ENCODE results near the gene FARSB.
"Not testable (repeated sequence)": the region's sequence is repeated elsewhere in the genome, so short reads cannot be mapped to it uniquely, and the experiment has no call there.

Gene FARSB

GRCh38 chr2:222655787-222656525 lies at the start of gene FARSB:
TSS of gene FARSB (minus strand) at chr2:222656092. CDS start at chr2:222656073, 19 bp downstream.
- peak; percentile 88 for DNase-seq (ENCODE audit: low read depth)

DNA sequence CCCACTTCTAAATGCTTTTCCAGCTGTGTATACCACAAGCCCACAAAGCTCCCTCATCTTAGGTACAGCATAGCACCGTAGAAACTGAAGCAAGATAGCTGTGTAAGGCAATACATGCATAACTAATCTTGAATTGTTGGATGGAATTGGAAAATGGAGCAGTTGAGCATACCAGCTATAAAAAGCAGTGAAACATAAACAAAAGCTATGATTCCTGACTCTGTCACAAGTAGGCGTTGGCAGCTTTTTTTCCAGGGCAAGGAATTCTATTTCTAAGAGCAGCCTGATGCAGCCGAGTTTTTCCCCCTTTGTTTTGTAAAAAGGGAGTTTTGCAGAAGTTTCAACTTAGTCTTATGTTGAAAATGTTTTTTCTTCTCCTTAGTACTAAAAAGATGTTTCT lies 48.0 kb upstream of the FARSB start:
- no peak for DNase-seq (ENCODE audit: low read depth)

DNA sequence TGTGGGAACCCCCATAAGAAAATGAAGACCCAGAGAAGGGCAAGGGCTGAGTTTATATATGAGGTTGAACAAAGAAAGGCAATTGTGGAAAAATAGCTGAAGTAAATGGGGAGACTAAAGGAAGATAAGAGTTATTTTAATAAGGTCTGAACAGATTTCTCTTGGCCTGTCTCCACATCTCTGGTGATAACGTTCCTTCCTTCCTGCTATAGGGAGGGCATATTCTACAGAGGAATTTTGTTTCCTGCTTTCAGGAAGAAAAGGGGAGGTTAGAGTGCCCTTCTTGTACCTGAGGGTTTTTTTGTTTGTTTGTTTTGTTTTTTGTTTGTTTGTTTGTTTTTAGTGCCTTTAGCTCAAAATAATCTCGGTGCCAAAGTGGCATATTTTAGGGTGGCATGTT lies 47.2 kb upstream of the FARSB start:
- DNase-seq (ENCODE audit: low read depth), result no peak

DNA sequence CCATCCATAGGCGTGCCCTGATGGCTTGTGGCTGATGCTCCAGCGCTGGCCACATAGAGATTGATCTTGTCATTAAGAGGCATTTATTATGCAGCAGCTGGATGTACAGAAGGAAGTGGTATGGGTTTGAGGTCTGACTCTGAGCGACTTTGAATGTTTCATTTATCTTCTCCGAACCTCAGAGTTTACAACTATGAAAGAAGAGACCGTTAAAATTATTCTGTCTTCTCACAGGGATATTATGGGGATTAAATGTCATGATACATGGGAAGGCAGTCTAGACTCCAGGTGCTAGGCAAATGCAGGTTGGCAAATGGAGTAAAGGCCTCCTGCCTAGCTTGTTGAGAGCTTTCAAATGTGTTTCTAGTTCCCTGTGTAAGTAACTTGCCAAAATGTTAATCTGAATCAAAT lies 45.8 kb upstream of the FARSB start:
- DNase-seq (ENCODE audit: low read depth), result no peak

GRCh38 chr2:222701233-222701632 lies 45.3 kb upstream of the FARSB start:
- DNase-seq (ENCODE audit: low read depth), result no peak

DNA sequence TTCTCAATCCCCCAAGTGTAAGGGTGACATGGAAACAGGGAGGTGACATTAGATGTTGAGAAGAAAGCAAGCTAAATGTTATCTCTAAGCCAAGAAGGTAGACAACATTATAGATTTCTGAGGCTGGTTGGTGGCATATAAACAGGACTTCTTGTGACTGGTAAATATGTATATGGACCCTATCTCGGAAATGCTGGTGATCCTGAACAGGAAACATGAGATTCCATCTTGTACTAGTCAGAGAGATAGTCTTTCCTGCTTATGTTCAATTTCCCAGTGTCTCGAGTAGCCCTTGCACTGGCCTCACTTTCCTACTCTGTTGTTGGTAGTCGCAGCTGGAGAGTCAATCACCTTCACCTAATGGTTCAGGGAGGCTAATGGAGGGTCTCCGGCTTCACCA lies 42.4 kb upstream of the FARSB start:
- no peak for DNase-seq (ENCODE audit: low read depth)

DNA sequence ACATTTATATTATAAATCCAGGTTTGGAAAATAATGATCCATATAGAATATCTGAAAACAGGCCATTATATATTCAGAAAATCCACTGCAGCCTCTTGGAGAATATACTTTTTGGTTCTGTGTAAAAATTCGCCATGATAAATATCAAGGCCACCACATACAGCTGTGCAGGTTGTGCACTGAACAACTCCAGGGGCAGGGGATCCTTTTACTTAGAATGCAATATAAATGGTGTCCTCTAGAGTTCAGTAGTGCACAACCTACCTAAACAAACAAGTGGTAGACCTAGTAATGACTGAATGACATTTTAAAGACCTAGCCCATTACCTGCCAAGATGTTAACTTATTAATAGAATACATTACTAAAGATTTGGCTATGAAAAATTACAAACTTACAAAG lies 37.9 kb upstream of the FARSB start:
- DNase-seq (ENCODE audit: low read depth), result no peak

DNA sequence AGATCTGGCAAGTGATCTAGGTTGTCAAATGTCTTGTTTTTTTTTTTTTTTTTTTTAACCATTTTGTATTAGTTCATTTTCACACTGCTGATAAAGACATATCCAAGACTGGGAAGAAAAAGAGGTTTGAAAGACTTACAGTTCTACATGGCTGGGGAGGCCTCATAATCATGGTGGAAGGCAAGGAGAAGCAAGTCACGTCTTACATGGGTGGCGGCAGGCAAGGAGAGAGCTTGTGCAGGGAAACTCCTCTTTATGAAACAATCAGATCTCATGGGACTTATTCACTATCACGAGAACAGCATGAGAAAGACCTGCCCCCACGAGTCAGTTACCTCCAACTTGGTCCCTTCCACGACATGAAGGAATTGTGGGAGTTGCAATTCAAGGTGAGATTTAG lies 37.5 kb upstream of the FARSB start:
- DNase-seq (ENCODE audit: low read depth), result not testable (repeated sequence)

- peak; percentile 44 for DNase-seq (ENCODE audit: low read depth)
These were observed 34.8 kb upstream of the FARSB start for GRCh38 chr2:222690564-222691200.

GRCh38 chr2:222689322-222689721 lies 33.4 kb upstream of the FARSB start:
- no peak for DNase-seq (ENCODE audit: low read depth)

GRCh38 chr2:222688917-222689316 lies 33.0 kb upstream of the FARSB start:
- no peak for DNase-seq (ENCODE audit: low read depth)

GRCh38 chr2:222686086-222686750 lies 30.3 kb upstream of the FARSB start:
- DNase-seq (ENCODE audit: low read depth), result no peak

DNA sequence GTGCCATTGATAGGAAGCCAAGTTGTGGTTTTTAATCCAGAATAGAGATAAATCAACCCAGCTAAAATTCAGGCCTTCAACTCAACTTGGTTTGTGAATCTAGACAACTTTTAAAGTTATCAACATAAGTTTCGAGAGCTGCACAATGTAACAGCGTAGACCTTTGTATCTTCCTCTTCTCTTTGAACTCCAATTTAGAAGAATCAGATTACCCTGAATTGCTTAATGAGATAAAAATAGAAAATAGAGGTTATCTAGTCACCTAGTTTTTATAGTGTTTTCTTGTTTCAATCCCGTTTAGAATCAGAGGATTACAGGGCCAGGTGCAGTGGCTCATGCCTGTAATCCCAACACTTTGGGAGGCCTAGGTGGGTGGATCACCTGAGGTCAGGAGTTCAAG lies 27.9 kb upstream of the FARSB start:
- DNase-seq (ENCODE audit: low read depth), result no peak

- DNase-seq (ENCODE audit: low read depth), result no peak
These were observed 22.1 kb upstream of the FARSB start for GRCh38 chr2:222677981-222678380.

- no peak for DNase-seq (ENCODE audit: low read depth)
These were observed 18.0 kb upstream of the FARSB start for GRCh38 chr2:222673883-222674282.

DNA sequence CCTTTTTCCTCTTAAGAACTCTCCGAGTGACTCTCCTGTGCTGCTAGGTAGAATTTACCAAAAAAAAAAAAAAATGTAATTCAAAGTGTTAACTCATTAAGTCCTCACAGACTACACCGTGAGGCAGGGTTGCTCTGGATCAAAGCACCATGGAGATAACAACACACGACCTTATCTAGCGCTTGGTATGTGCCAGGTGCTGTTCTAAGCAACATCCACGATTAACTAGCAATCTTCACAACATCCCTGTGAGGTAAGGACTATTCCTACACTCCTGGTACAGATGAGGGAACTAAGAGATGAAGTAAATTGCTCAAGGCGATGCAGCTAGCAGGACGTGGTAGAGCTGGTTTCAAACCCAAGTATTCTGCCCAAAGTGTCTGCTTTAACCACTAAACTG lies 17.4 kb upstream of the FARSB start:
- no peak for DNase-seq (ENCODE audit: low read depth)

DNA sequence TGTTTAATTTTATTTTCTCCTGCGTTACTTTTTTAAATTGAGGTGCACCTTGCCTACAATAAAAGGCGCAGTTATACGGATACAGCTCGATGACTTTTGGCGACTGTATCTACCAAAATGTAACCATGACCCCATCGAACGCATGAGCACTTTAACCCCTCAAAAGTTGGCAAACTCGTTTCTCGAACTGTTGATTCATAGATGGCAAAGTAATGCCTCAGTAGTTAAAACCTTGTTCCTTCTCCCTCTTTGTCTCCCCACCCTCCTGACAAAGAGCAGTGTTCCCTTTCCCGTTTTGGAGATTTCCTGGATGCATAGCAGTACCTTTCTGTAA lies 16.1 kb upstream of the FARSB start:
- no peak for DNase-seq (ENCODE audit: low read depth)

DNA sequence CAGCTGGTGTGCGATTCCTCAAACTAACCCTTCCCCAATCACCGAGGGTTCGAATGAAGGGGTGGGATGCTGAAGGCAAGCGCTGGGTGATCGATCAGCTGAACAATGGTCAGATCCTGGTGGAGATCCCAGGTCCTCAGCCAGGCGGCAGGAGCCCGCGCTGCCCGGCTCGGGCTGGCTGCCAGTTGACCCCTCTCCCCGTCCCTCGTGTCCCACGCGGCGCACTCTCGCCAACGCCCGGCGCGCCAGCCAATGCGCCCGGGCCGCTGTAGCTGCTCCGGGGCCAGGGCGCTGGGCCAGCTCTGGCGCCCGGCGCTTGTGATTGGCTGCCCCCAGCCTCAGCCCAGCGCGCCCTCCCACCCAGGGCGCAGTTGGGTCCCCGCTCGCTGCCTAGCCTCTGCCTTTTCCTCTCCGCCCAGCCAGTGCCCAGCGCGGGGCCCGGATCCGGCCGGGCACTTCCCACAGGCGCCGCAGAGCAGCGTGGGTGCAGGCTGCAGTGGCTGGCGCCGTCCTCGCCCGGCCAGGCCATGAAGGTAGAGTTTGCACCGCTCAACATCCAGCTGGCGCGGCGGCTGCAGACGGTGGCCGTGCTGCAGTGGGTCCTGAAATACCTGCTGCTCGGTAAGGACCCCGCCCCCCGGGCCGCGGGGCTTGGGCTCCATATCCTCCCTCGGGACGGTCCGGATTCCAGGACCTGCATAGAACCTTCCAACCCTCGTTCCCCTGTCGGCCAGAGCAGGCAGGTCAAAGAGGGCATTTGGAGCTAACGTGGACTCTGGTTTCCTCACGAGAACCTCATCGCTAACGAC lies 15.6 kb upstream of the FARSB start, which contains the start of gene MOGAT1:
Gene MOGAT1 (plus strand): TSS at position 400 of the 809 bp plus-strand sequence. CDS start 128 bp downstream, at position 528.
- DNase-seq (ENCODE audit: low read depth), result no peak

DNA sequence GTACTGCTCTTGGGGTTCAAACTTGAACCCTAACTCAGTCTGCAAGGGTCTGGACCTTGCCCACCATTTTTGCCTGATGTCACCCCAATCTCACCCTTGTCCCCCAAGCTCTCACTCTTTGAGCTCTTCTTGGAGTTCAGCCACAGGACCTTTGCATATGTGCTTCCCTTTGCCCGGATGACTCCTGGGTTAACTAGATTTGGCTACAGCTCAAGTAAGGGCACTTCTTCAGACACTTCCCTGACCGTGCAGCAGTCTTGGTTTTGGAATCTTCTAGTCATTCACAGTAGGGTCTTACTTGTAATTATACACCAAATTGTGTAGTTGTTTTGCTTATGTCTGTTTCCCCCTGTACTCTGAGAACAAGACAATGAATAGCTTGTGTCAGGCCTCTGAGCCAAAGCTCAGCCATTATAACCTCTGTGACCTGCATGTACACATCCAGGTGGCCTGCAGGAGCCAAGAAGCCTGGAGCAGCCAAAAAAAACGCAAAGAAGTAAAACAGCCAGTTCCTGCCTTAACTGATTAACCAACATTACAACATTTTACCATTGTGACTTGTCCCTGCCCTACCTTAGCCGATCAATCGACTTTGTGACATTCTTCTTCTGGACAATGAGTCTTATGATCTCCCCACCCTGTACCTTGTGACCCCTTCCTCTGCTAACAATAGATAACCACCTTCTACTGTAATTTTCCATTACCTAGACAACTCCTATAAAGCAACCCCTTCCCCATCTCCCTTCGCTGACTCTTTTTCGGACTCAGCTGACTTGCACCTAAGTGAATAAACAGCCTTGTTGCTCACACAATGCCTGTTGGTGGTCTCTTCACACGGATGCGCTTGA lies 14.5 kb upstream of the FARSB start:
- DNase-seq (ENCODE audit: low read depth), result no peak

DNA sequence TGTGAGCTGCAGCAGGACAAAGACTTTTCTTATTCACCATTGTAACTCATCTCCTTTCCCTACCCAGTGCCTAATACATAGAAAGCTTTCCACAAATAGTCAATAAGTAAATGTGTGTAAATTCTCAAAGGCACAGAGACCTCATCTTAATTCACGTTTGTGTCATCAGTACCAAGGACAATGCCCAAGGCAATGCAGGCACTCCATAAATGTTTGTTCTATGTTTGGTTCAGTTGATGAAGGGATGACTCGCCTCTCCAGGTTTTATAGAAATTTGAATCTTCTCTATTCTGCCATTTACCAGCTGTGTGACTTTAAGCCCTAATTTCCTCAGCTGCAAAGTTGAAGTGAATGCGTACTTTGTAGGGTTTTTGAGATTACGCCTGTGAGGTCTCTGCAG lies 13.5 kb upstream of the FARSB start:
- no peak for DNase-seq (ENCODE audit: low read depth)

GRCh38 chr2:222668494-222669154 lies 12.7 kb upstream of the FARSB start:
- no peak for DNase-seq (ENCODE audit: low read depth)
